D721Med (cell line): Measurements from ENCODE around the gene TXNRD3.

Experiments
- DNase-seq: peaks from one replicate; pipeline ENCODE4 v3.0.0; 2011; ENCODE audit warnings: low spot score; ENCODE audit not compliant: insufficient read length
- FAIRE-seq: peaks from 2 replicates; lab custom pipeline; 2011; peaks lifted over from hg19 to GRCh38; lab: Jason Lieb, UNC
- TF ChIP-seq, protein P1 (sequence below): IDR thresholded peaks from 2 replicates; pipeline ENCODE4 v1.5.1; 2012; ENCODE audit warnings: mild to moderate bottlenecking, control low read depth; ENCODE audit not compliant: insufficient read depth; ENCODE audit errors: missing control alignments

Gene TXNRD3

DNA sequence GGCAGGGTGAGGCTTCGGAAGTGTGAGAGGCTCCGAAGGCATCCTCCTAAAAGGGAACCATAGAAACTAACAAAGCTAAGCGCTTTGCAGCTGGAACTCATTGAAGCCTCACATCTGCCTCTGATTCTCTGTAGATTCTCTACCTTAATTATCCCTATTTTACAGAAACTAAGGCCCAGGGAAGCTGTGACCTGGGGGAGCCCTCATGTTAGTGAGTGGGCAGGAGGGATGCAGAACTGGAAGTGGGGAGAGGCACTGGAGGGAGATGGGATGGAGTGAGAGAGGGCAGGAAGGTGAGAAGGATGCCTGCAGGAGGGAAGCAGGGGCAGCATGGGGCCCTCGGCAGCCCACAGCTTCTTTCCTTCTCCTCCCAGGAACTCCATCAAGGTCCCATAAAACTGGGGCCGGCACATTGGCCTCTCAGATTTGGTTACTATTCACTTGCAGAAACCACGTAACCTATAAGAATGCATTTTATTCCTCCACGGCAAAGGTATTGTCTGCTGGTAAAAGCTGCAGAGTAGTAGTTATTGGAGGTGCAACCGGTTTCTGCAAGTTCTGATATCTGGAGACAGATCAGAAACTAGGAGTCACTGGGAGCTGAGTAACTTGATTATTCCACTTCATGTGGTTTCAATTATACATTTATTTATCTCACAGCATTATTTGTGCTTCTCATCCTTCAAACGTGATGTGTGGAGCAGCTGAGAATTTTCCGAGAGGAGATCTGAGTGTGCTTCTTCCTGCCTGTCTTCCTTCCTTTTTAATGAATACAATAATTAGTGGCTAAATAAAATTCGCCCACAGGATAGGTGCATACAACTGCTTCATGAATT is 25.1 kb upstream of the TXNRD3 start:
- FAIRE-seq (no peak), DNase-seq (no peak)
- TF ChIP-seq, protein P1, sequence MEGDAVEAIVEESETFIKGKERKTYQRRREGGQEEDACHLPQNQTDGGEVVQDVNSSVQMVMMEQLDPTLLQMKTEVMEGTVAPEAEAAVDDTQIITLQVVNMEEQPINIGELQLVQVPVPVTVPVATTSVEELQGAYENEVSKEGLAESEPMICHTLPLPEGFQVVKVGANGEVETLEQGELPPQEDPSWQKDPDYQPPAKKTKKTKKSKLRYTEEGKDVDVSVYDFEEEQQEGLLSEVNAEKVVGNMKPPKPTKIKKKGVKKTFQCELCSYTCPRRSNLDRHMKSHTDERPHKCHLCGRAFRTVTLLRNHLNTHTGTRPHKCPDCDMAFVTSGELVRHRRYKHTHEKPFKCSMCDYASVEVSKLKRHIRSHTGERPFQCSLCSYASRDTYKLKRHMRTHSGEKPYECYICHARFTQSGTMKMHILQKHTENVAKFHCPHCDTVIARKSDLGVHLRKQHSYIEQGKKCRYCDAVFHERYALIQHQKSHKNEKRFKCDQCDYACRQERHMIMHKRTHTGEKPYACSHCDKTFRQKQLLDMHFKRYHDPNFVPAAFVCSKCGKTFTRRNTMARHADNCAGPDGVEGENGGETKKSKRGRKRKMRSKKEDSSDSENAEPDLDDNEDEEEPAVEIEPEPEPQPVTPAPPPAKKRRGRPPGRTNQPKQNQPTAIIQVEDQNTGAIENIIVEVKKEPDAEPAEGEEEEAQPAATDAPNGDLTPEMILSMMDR, result no peak

DNA sequence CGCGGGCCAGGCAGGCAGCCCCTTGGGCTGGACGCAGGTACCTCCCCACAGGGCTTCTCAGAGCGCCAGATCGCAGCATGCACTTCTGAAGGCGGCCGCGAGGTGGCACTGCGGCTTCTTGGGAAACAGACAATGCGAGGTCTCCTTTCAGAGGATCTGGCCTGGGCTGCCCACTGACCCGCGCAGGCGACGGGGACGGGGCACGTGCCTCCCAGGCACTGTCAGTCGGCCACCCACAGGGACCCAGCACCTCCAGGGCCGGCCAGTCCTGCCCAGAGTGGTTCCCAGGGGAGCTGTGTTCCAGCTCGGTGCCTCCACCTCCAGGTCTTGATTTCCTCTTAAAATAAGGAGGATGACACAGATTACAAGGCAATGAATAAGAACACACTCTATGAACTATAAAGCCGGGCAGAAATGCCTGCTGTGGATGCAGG is 24.4 kb upstream of the TXNRD3 start:
- TF ChIP-seq, protein P1, result peak; percentile 90
- DNase-seq, result peak; percentile 89
- no peak for FAIRE-seq

DNA sequence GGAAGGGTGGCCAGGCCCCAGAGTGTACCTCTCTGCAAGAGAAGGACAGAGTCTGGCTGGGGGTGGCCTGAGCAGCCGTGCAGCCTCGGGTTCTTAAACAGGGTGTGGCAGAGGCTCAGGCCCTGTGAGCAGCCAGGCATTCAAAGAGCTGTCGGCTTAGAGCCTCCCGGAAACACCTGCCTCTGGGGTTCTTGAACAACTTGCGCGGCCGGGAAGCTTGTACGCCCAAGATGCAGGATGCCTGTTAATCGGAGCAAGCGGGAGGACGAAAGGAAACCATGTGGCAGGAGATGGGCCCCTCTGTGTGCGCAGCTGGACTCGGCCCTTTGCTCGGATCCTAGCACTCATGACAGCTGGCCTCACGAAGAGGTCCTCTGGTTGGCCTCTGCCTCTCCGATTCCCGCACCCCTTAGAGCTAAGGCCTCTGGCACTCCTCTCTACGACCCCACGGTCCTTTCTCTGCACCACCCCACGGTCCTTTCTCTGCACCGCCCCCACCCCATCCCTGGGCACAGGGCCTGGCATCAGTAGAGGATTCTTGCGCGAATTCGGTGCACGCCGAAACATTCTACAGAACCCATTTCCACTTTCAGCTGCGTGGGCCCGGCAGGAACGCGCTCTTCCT is 23.9 kb upstream of the TXNRD3 start:
- no peak for DNase-seq
- no peak for FAIRE-seq

DNA sequence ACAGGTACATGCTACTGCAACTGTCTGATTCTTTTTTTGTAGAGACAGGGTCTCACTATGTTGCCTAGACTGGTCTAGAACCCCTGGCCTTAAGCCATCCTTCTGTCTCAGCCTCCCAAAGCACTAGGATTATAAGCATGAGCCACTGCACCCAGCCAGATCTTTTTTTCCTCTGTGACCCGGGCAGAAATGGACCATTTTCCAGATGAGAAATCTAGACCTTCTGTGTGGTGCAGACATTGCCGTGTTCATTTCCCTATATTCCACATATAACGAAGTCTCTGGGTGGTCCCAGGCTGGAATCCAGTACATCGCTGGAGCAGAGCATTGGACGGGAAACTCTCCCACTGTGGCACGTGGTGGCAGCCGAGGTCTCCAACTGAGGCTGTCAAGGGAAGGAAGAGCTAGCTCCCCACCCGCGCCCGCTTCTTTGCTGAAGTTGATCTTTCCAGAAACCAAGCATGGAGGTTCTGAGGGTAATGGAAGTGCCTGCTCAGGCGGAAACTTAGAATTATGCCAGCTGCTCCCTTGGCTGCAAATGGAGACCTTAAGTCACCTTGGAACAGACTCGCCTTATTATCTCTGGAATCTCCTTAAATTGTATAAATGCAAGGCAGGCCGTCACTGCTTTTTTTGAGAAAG is 23.1 kb upstream of the TXNRD3 start:
- TF ChIP-seq, protein P1, result no peak
- FAIRE-seq (no peak), DNase-seq (no peak)

More for the DNA sequence above, 23.9 kb upstream of the TXNRD3 start:
- TF ChIP-seq, protein P1, result no peak

DNA sequence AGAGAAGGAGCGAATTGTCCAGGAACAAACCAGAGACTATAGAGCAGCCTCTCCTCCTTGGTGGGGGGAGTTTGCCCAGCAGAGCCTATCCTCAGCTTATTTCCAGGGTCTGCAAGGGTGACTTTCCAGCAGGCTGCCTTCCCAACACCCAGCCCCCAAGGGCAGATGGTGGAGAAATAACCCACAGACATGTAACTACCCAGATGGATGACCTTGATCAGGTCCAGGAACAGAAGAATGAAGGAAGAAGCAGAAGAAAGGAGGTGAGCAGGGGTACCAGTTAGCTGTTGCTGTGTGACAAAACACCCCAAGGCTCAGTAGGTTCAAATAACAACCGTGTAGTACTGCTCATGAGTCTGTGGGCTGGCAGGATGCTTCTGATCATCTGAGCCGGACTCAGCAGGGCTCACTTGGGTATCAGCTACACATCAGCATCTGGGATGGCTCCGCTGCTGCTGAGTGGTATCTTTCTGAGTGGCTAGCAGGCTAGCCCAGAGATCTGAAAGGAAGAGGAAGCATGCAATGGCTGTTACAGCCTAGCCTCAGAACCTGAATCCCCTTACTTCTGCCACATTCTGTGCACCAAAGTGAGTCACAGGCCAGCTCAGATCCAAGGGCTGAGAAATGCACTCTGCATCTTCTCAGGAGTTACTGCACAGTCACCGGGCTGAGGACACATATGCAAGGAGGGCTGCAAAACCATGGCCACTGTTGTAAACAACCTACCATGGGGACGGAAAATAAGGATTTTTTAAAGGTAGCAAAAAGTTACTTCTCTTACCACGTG is 22.2 kb upstream of the TXNRD3 start:
- no peak for DNase-seq
- TF ChIP-seq, protein P1, result no peak
- no peak for FAIRE-seq

DNA sequence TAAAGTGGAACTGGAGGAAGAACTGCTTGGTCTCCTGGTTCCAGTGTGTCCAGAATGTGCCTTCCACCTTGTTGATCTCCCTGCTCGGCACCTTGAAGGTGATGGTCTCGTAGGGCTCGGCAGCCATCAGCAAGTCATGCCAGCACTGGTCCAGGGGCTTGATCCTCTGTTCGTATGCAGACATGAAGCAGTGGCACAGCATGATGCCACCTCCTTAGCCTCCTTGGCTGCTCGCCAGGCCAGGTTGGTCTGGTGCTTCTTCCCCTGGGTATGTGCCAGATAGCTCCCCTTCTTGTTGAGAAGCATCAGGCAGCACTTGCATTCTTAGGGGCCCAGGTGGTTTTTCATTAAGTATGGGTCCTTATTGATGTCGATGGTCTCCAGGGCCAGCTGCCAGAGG is 17.8 kb upstream of the TXNRD3 start:
- no peak for DNase-seq
- FAIRE-seq, result no peak

More for the DNA sequence above, 17.8 kb upstream of the TXNRD3 start:
- TF ChIP-seq, protein P1, result no peak
